GM12891 (cell line): Measurements from ENCODE around the gene IFT20. TPM values are rescaled to one million over a fixed set of nuclear protein-coding genes. Genes with fewer than 3 reads are reported as not detected.

Experiments
- DNase-seq: peaks from one replicate; pipeline ENCODE4 v3.0.0; 2011; ENCODE audit warnings: low spot score; ENCODE audit not compliant: insufficient read length
- FAIRE-seq: peaks from 2 replicates; lab custom pipeline; 2011; peaks lifted over from hg19 to GRCh38; lab: Jason Lieb, UNC
- PAX5 ChIP-seq: IDR thresholded peaks from 2 replicates; pipeline ENCODE4 v1.6.1; 2011; ENCODE audit warnings: low read length, moderate library complexity, mild to moderate bottlenecking; ENCODE audit not compliant: insufficient read depth, severe bottlenecking
- POLR2A ChIP-seq: IDR thresholded peaks from 2 replicates; pipeline ENCODE4 v1.6.1; 2011; ENCODE audit warnings: low read depth, low read length, control low read depth
- POLR2AphosphoS5 ChIP-seq: IDR thresholded peaks from 2 replicates; pipeline ENCODE4 v1.6.1; 2011; ENCODE audit warnings: low read depth, low read length, control low read depth
- POU2F2 ChIP-seq: IDR thresholded peaks from 2 replicates; pipeline ENCODE4 v1.6.1; 2011; ENCODE audit warnings: low read depth, mild to moderate bottlenecking, control low read depth, low read length, moderate library complexity
- SPI1 ChIP-seq: IDR thresholded peaks from 2 replicates; pipeline ENCODE4 v1.6.1; 2011; ENCODE audit warnings: low read depth, low read length, control low read depth
- TAF1 ChIP-seq: IDR thresholded peaks from 2 replicates; pipeline ENCODE4 v1.6.1; 2011; ENCODE audit warnings: low read depth, low read length, control low read depth
- polyA plus RNA-seq: library from polyadenylated mRNA; unstranded; fragments of >200 nt; gene quantifications from one replicate; pipeline ENCODE4 v1.2.1, GENCODE V29; 2012; ENCODE audit warnings: low read depth, missing spikeins, inconsistent platforms; ENCODE audit not compliant: missing spikeins

The IFT20 gene
- polyA plus RNA-seq: 29.8 TPM

GRCh38 chr17:28335201-28335958 lies at the start of gene IFT20, which contains the start of gene TNFAIP1:
Gene IFT20, minus strand, starts transcription at chr17:28335472. Its CDS starts 3,487 bp downstream, at chr17:28331985.
Gene TNFAIP1, plus strand, starts transcription at chr17:28335761. Its CDS starts 3,761 bp downstream, at chr17:28339522.
- FAIRE-seq (peak; percentile 98), DNase-seq (peak; percentile 98)
- TF ChIP-seq TAF1 (no peak), POLR2A (no peak), POU2F2 (peak; percentile 80; the same call in 1 of the 2 replicates), POLR2AphosphoS5 (0 out of 2 replicates have a peak, but pooled peaks have one; percentile 45), PAX5 (no peak), SPI1 (no peak)

GRCh38 chr17:28385037-28385400 lies 49.7 kb upstream of the IFT20 start:
- FAIRE-seq (peak; percentile 38), DNase-seq (no peak)
- TF ChIP-seq SPI1 (no peak), POU2F2 (no peak), POLR2AphosphoS5 (no peak), TAF1 (no peak), PAX5 (no peak), POLR2A (no peak)

GRCh38 chr17:28384281-28385036 lies 49.2 kb upstream of the IFT20 start:
- FAIRE-seq (peak; percentile 94), DNase-seq (peak; percentile 67)
- TF ChIP-seq TAF1 (peak; percentile 20; the same call in 1 of the 2 replicates), SPI1 (no peak), POLR2AphosphoS5 (peak; percentile 82), POU2F2 (no peak), PAX5 (no peak), POLR2A (peak; percentile 66; the same call in 1 of the 2 replicates)

- TF ChIP-seq TAF1: no peak
- TF ChIP-seq POLR2AphosphoS5: no peak
- TF ChIP-seq POU2F2: no peak
- no peak for TF ChIP-seq PAX5
- TF ChIP-seq POLR2A: no peak
- no peak for TF ChIP-seq SPI1
- FAIRE-seq: no peak
- DNase-seq: no peak
Measured at GRCh38 chr17:28381141-28381825, 46.0 kb upstream of the IFT20 start.

- DNase-seq: no peak
- TF ChIP-seq PAX5 (no peak), POLR2A (no peak), POLR2AphosphoS5 (no peak), SPI1 (no peak), TAF1 (no peak), POU2F2 (no peak)
- no peak for FAIRE-seq
Measured at GRCh38 chr17:28379814-28380801, 44.8 kb upstream of the IFT20 start.

GRCh38 chr17:28372945-28373274 lies 37.6 kb upstream of the IFT20 start:
- DNase-seq (no peak), FAIRE-seq (no peak)
- TF ChIP-seq TAF1 (no peak), POLR2A (no peak), POU2F2 (no peak), POLR2AphosphoS5 (no peak), SPI1 (no peak), PAX5 (no peak)

- TF ChIP-seq PAX5 (no peak), SPI1 (no peak), POLR2A (no peak), POLR2AphosphoS5 (no peak), TAF1 (no peak), POU2F2 (no peak)
- FAIRE-seq (peak; percentile 43), DNase-seq (peak; percentile 52)
Measured at GRCh38 chr17:28372203-28372944, 37.1 kb upstream of the IFT20 start.
